Mucosa of gallbladder (tissue), 1 donor: Measurements from ENCODE around the gene CDKL4. TPM values are rescaled to one million over a fixed set of nuclear protein-coding genes. Genes with fewer than 3 reads are reported as not detected.
"Not testable (repeated sequence)": the region's sequence is repeated elsewhere in the genome, so short reads cannot be mapped to it uniquely, and the experiment has no call there.

ENCODE experiments used
- DNase-seq: peaks from one replicate; pipeline ENCODE4 v3.0.0-alpha.2; 2020; ENCODE audit warnings: low spot score
- total RNA-seq: library from RNA; stranded (reverse); gene quantifications from one replicate; pipeline ENCODE4 v1.2.1, GENCODE V29; 2021
- donor health status: DM: no; HTN: no; CAD: no.

CDKL4 gene
- total RNA-seq, 1 donor from 2014 or later = 1.1 TPM

- DNase-seq = no peak
These were observed 11.6 kb downstream of the CDKL4 start for GRCh38 chr2:39232141-39232540.

- DNase-seq = no peak
These were observed 15.2 kb downstream of the CDKL4 start for GRCh38 chr2:39228413-39229209.

GRCh38 chr2:39227628-39228412, 15.9 kb downstream of the CDKL4 start:
- peak; percentile 82 for DNase-seq

- DNase-seq = no peak
These were observed 18.2 kb downstream of the CDKL4 start for GRCh38 chr2:39225567-39225966.

GRCh38 chr2:39223909-39224308, 19.9 kb downstream of the CDKL4 start:
- DNase-seq = no peak

- no peak for DNase-seq
These were observed 22.3 kb downstream of the CDKL4 start for GRCh38 chr2:39221459-39221858.

- no peak for DNase-seq
These were observed 23.6 kb downstream of the CDKL4 start for GRCh38 chr2:39220136-39220535.

- no peak for DNase-seq
These were observed 25.4 kb downstream of the CDKL4 start for GRCh38 chr2:39218391-39218790.

GRCh38 chr2:39217192-39217550, 26.6 kb downstream of the CDKL4 start:
- no peak for DNase-seq

- peak; percentile 53 for DNase-seq
These were observed 27.2 kb downstream of the CDKL4 start for GRCh38 chr2:39216346-39217191.

GRCh38 chr2:39215545-39215944, 28.2 kb downstream of the CDKL4 start:
- DNase-seq = no peak

- no peak for DNase-seq
These were observed 30.8 kb downstream of the CDKL4 start for GRCh38 chr2:39213015-39213414.

GRCh38 chr2:39210846-39211245, 32.9 kb downstream of the CDKL4 start:
- no peak for DNase-seq

GRCh38 chr2:39203382-39203781, 40.4 kb downstream of the CDKL4 start:
- DNase-seq = no peak

- no peak for DNase-seq
These were observed 41.0 kb downstream of the CDKL4 start for GRCh38 chr2:39202639-39203369.

GRCh38 chr2:39197003-39197402, 46.8 kb downstream of the CDKL4 start:
- DNase-seq = not testable (repeated sequence)

GRCh38 chr2:39194686-39195085, 49.1 kb downstream of the CDKL4 start:
- DNase-seq = no peak

GRCh38 chr2:39188960-39189494, 54.7 kb downstream of the CDKL4 start:
- no peak for DNase-seq

- no peak for DNase-seq
These were observed 60.1 kb downstream of the CDKL4 start for GRCh38 chr2:39183673-39184072.

- no peak for DNase-seq
These were observed 62.5 kb downstream of the CDKL4 start for GRCh38 chr2:39181297-39181696.
